Glutamatergic neuron (in vitro differentiated cells): ENCODE results near the gene NDUFV3. TPM values are rescaled to one million over a fixed set of nuclear protein-coding genes. Genes with fewer than 3 reads are reported as not detected.

ENCODE experiments used
- DNase-seq: peaks from one replicate; pipeline ENCODE4 v3.0.0; 2022
- H3K27ac Mint-ChIP-seq: one replicate; pipeline ENCODE4 v1.8.0; 2020; ENCODE audit warnings: mild to moderate bottlenecking, mixed read lengths, inconsistent platforms; ENCODE audit not compliant: unreplicated experiment
- H3K27me3 Mint-ChIP-seq: one replicate; pipeline ENCODE4 v1.8.0; 2020; ENCODE audit warnings: mild to moderate bottlenecking, moderate library complexity, mixed read lengths, inconsistent platforms; ENCODE audit not compliant: unreplicated experiment
- H3K36me3 Mint-ChIP-seq: one replicate; pipeline ENCODE4 v1.8.0; 2020; ENCODE audit warnings: mild to moderate bottlenecking, mixed read lengths, inconsistent platforms; ENCODE audit not compliant: unreplicated experiment
- H3K4me1 Mint-ChIP-seq: one replicate; pipeline ENCODE4 v1.8.0; 2020; ENCODE audit warnings: mild to moderate bottlenecking, low read depth, mixed read lengths, inconsistent platforms; ENCODE audit not compliant: unreplicated experiment
- H3K4me3 Mint-ChIP-seq: one replicate; pipeline ENCODE4 v1.8.0; 2020; ENCODE audit warnings: mild to moderate bottlenecking, mixed read lengths, inconsistent platforms; ENCODE audit not compliant: unreplicated experiment
- H3K9me3 Mint-ChIP-seq: one replicate; pipeline ENCODE4 v1.8.0; 2020; ENCODE audit warnings: mild to moderate bottlenecking, moderate library complexity, mixed read lengths, inconsistent platforms; ENCODE audit not compliant: unreplicated experiment
- CTCF ChIP-seq: fragments of 200-600 bp; sonication (generic); IDR thresholded peaks from one replicate; pipeline ENCODE4 v1.5.0; 2021; ENCODE audit not compliant: partially characterized antibody, unreplicated experiment
- total RNA-seq: library from RNA; stranded (reverse); fragmentation: NEBNext Ultra II Directional; extraction: Animal tissue kit (Norgen Biotek cat#: 25700); gene quantifications from one replicate; pipeline ENCODE4 v1.2.1, GENCODE V29; 2021; ENCODE audit not compliant: unreplicated experiment

NDUFV3 gene
- total RNA-seq, 1 donor from 2014 or later: 33.9 TPM

GRCh38 chr21:42861311-42861847 is 31.7 kb upstream of the NDUFV3 start:
- peaks cover 4% of the 10 kb centered on the region for H3K36me3 Mint-ChIP-seq

GRCh38 chr21:42861848-42862400 is 31.2 kb upstream of the NDUFV3 start:
- TF ChIP-seq CTCF: no peak
- no peak for DNase-seq
- peaks cover 6% of the 10 kb centered on the region for H3K27me3 Mint-ChIP-seq
- peaks cover 38% of the 10 kb centered on the region for H3K4me1 Mint-ChIP-seq
- H3K4me3 Mint-ChIP-seq: no peak overlapping the region
- peaks cover 4% of the 10 kb centered on the region for H3K36me3 Mint-ChIP-seq
- peaks cover 15% of the 10 kb centered on the region for H3K9me3 Mint-ChIP-seq
- H3K27ac Mint-ChIP-seq: no peak overlapping the region

More at GRCh38 chr21:42861311-42861847, 31.7 kb upstream of the NDUFV3 start:
- H3K27me3 Mint-ChIP-seq: peaks cover 9% of the 10 kb centered on the region
- H3K27ac Mint-ChIP-seq: no peak overlapping the region
- peaks cover 11% of the 10 kb centered on the region for H3K9me3 Mint-ChIP-seq
- H3K4me3 Mint-ChIP-seq: no peak overlapping the region
- peaks cover 39% of the 10 kb centered on the region for H3K4me1 Mint-ChIP-seq
- DNase-seq: no peak
- no peak for TF ChIP-seq CTCF

- no peak for DNase-seq
- Mint-ChIP-seq H3K36me3 (peaks cover 4% of the 10 kb centered on the region), H3K4me1 (peaks cover 30% of the 10 kb centered on the region), H3K9me3 (peaks cover 12% of the 10 kb centered on the region), H3K27ac (peak overlapping the region; percentile 77), H3K4me3 (no peak overlapping the region), H3K27me3 (peaks cover 4% of the 10 kb centered on the region)
- no peak for TF ChIP-seq CTCF
Measured at GRCh38 chr21:42862774-42863503, 30.2 kb upstream of the NDUFV3 start.

GRCh38 chr21:42863504-42863870 is 29.6 kb upstream of the NDUFV3 start:
- Mint-ChIP-seq H3K9me3 (peaks cover 12% of the 10 kb centered on the region), H3K27me3 (peaks cover 4% of the 10 kb centered on the region), H3K4me3 (no peak overlapping the region), H3K36me3 (peaks cover 4% of the 10 kb centered on the region), H3K27ac (peak overlapping the region; percentile 77), H3K4me1 (peaks cover 26% of the 10 kb centered on the region)
- DNase-seq: no peak
- TF ChIP-seq CTCF: no peak

- peaks cover 12% of the 10 kb centered on the region for H3K9me3 Mint-ChIP-seq
Measured at GRCh38 chr21:42864286-42864685, 28.8 kb upstream of the NDUFV3 start.

More at GRCh38 chr21:42864286-42864685, 28.8 kb upstream of the NDUFV3 start:
- DNase-seq: peak; percentile 64
- Mint-ChIP-seq H3K36me3 (peaks cover 4% of the 10 kb centered on the region), H3K4me1 (peaks cover 20% of the 10 kb centered on the region), H3K27ac (peak overlapping the region; percentile 97), H3K4me3 (peak overlapping the region; percentile 46), H3K27me3 (peaks cover 4% of the 10 kb centered on the region)
- no peak for TF ChIP-seq CTCF
